Stomach (tissue), 4 donors: ENCODE data around the gene KDM4B.

Source experiments
- EP300 ChIP-seq: sonication (generic); formaldehyde crosslinking; IDR thresholded peaks from one replicate; pipeline ENCODE4 v1.6.1; 2017; ENCODE audit warnings: antibody characterized with exemption
- POLR2A ChIP-seq, 4 donors: fragments of 450-650 bp; IDR thresholded peaks; one replicate each; pipeline ENCODE4 v1.6.1; 2016; ENCODE audit warnings: antibody characterized with exemption in 4 of 4, control low read depth in 2 of 4, mild to moderate bottlenecking in 1 of 4, moderate library complexity in 1 of 4
- POLR2AphosphoS5 ChIP-seq, 3 donors: sonication (generic); formaldehyde crosslinking; IDR thresholded peaks; one replicate each; pipeline ENCODE4 v1.6.1; 2016; ENCODE audit warnings: antibody characterized with exemption in 3 of 3
- TF ChIP-seq, protein P1 (sequence below), 7 experiments: fragments of 450-650 bp in 4 of 7; fragments of 200-600 bp in 3 of 7; sonication (generic) in 3 of 7; IDR thresholded peaks; one replicate each; pipeline ENCODE4 v1.5.1; 2016 to 2019; ENCODE audit warnings: antibody characterized with exemption in 7 of 7, control low read depth in 2 of 7, mild to moderate bottlenecking in 1 of 7

DNA sequence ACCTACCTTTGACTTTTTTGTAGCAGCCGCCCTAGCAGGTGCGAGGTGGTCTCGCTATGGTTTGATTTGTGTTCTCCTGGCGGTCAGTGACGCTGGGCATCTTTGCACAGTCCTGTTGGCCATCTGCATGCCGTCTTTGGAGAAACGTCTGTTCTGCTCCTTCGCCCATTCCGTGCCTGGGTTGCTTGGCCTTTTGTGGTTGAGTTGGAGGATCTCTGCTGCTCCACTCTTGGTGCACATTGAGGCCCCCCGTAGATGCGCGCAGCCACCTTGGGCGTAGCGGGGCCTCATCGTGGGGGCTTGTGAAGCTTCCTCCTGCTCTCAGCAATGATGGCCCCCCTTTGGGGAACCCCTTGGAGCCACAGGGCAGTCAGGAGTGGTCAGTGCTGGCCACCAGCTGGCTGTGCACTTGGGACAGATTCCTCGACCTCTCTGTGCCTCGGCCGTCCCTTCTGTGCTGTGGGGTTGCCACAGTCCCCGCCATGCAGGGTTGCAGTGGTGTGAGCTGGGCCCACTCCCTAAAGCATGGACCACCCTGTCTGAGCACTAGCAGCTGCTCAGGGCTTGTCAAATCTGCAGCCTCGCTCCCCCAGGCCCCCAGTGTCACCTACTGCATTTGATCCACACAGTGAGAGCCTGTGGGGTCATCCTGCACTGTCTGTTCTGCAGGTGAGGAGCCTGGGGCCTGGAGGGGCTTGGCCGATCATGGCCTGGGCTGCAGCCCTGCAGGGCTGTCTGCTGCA lies 170.8 kb downstream of the KDM4B start:
- TF ChIP-seq POLR2AphosphoS5 (IDR thresholded peaks at IDR 0.05), result no peak
- TF ChIP-seq, protein P1, sequence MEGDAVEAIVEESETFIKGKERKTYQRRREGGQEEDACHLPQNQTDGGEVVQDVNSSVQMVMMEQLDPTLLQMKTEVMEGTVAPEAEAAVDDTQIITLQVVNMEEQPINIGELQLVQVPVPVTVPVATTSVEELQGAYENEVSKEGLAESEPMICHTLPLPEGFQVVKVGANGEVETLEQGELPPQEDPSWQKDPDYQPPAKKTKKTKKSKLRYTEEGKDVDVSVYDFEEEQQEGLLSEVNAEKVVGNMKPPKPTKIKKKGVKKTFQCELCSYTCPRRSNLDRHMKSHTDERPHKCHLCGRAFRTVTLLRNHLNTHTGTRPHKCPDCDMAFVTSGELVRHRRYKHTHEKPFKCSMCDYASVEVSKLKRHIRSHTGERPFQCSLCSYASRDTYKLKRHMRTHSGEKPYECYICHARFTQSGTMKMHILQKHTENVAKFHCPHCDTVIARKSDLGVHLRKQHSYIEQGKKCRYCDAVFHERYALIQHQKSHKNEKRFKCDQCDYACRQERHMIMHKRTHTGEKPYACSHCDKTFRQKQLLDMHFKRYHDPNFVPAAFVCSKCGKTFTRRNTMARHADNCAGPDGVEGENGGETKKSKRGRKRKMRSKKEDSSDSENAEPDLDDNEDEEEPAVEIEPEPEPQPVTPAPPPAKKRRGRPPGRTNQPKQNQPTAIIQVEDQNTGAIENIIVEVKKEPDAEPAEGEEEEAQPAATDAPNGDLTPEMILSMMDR (IDR thresholded peaks at IDR 0.05), result no peak
- no peak for TF ChIP-seq POLR2A (IDR thresholded peaks at IDR 0.05)
- TF ChIP-seq EP300, result no peak
